ENCODE measurements around the gene TMEM220. TPM values are rescaled to one million over a fixed set of nuclear protein-coding genes. Genes with fewer than 3 reads are reported as not detected.

TMEM220 gene
- total RNA-seq, 2 experiments from 2014 or later = 0.86 to 1.7 TPM

Other genes with a start within 250 kb of the TMEM220 start
- gene MYH1, start 211.5 kb downstream of the TMEM220 start, total RNA-seq = not detected
- not detected for gene MYH2, start 180.4 kb downstream of the TMEM220 start, total RNA-seq
- gene MYH3, start 72.7 kb downstream of the TMEM220 start, total RNA-seq = 1 to 10 TPM; 3.6 to 6.0 TPM
- gene SCO1, start 32.5 kb downstream of the TMEM220 start, total RNA-seq = 10 to 100 TPM; 25.3 to 26.2 TPM
- 10 to 100 TPM; 19.3 to 23.9 TPM for gene ADPRM, start 32.4 kb downstream of the TMEM220 start, total RNA-seq
- not detected for gene TMEM238L, start 74.1 kb upstream of the TMEM220 start, total RNA-seq
- gene PIRT, start 108.1 kb upstream of the TMEM220 start, total RNA-seq = not detected

Data from activated naive CD8-positive, alpha-beta T cell treated with anti-CD3 and anti-CD28 coated beads, Interleukin-2, amount 10 ng/mL, durations not matched to agents 7 days and 5 days (primary cell).